Measurements from ENCODE around the gene COL5A1.
A peak's percentile ranks its signal among the peaks of the same experiment; 100 is the strongest.

Gene COL5A1

GRCh38 chr9:134641173-134641989 is at the start of gene COL5A1:
COL5A1 (plus strand) TSS chr9:134641803; CDS start chr9:134642188, 385 bp downstream.
- DNase-seq (ENCODE audit: low read depth in 1 of 2, low spot score in 1 of 2) = peak in 1 of 2 donors; percentile 11

- DNase-seq (ENCODE audit: low read depth in 1 of 2, low spot score in 1 of 2) = no peak
These were observed 49.4 kb upstream of the COL5A1 start for GRCh38 chr9:134592018-134592818.

- DNase-seq (ENCODE audit: low read depth in 1 of 2, low spot score in 1 of 2) = no peak
These were observed 48.8 kb upstream of the COL5A1 start for GRCh38 chr9:134592819-134593200.

DNA sequence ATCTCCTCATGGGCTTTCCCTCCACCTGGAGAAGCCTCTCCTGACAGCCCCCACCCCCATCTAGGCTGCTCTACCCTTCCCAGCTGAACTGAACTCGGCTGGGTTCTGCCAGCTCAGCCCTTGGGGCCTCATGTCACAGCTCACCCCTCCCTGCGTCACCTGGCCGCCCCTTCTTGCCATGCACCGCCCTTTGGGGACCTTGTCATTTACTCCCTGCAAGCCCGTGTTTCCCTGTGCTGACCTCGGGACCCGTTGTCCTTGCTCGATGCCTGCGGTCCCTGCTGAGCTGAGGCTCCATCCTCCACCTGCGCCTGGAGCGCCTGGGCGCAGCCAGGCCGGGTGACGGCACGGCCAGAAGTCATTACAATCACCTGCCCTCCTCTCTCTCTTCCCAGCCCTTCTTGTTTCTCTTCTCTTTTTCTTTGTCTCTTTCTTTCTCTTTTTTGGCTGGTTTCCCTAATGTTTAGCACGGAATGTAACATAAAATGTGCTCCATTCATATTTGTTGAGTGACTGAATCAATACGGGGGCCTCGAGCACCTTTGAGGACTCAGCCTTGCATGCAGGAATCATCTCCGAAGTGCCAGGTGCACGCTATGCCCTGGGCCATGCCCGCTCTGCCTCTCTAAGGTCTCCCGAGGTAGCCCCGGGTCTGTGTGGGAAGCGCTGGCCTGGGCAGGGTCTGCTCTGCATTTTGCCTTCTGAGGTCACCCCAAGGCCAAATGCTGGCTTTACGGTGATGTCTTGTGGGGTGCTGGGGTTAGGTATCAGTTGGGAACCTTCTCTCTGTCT is 48.1 kb upstream of the COL5A1 start:
- DNase-seq (ENCODE audit: low read depth in 1 of 2, low spot score in 1 of 2) = no peak

- DNase-seq (ENCODE audit: low read depth in 1 of 2, low spot score in 1 of 2) = no peak
These were observed 47.3 kb upstream of the COL5A1 start for GRCh38 chr9:134594078-134594941.

- no peak for DNase-seq (ENCODE audit: low read depth in 1 of 2, low spot score in 1 of 2)
These were observed 46.6 kb upstream of the COL5A1 start for GRCh38 chr9:134595014-134595413.

DNA sequence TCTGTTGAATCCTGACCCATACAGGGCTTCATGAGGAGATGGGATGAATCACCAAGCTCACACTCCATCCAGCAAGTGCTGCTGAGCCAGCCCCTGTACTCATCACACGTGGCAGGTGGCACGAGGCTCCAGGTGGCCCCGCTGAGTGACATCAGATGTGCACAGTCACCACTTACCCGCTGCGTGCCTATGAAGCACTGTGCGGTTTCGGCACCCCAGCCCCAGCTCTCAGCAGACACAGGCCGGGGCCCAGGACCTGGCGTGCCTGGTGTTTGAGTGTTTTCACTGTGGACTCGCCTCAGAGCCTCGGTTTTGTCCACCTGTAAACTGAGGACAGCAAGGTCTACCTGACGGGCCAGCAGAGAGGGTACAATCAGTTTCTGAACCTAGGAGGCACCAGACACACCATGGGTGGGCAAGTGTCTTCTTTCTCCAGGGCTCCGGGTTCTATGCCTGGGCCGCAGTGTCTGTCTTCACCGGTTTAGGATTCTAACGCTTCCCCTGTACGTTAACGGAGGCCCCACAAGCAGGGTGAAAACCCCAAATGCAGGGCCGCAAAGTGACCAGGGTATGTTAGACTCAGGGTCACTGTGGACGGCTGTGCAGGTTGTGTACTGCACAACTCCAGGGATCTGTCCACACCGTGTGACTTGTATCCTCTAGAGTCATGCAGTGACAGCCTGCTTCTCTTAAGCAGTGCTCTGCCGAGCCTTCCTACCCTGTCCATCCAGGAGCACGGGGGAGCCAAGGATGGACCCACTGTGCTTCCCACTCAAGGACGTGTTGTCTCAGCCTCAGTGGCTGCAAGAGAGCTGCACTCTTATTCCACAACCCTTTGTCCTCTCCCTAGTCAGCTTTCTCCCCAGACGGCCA is 44.3 kb upstream of the COL5A1 start:
- DNase-seq (ENCODE audit: low read depth in 1 of 2, low spot score in 1 of 2) = no peak

- no peak for DNase-seq (ENCODE audit: low read depth in 1 of 2, low spot score in 1 of 2)
These were observed 43.4 kb upstream of the COL5A1 start for GRCh38 chr9:134597957-134598883.

- DNase-seq (ENCODE audit: low read depth in 1 of 2, low spot score in 1 of 2) = no peak
These were observed 42.7 kb upstream of the COL5A1 start for GRCh38 chr9:134598884-134599245.

DNA sequence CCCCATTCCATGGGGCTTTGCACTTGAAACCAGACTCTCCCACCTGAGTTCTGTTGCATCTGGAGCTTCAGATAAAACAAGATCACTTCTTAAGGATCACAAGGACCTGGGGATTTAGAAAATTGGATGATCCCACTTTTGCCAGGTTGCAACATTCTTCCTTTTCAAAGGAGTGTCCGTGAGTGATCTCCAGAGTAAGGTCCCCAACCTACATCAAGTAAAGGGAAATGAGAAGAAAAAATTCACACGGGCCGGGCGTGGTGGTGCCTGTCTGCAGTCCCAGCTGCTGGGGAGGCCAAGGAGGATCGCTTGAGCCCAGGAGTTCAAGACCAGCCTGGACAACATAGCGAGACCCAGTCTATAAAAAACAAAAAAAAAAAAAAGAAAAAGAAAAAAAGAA is 41.2 kb upstream of the COL5A1 start:
- no peak for DNase-seq (ENCODE audit: low read depth in 1 of 2, low spot score in 1 of 2)

DNA sequence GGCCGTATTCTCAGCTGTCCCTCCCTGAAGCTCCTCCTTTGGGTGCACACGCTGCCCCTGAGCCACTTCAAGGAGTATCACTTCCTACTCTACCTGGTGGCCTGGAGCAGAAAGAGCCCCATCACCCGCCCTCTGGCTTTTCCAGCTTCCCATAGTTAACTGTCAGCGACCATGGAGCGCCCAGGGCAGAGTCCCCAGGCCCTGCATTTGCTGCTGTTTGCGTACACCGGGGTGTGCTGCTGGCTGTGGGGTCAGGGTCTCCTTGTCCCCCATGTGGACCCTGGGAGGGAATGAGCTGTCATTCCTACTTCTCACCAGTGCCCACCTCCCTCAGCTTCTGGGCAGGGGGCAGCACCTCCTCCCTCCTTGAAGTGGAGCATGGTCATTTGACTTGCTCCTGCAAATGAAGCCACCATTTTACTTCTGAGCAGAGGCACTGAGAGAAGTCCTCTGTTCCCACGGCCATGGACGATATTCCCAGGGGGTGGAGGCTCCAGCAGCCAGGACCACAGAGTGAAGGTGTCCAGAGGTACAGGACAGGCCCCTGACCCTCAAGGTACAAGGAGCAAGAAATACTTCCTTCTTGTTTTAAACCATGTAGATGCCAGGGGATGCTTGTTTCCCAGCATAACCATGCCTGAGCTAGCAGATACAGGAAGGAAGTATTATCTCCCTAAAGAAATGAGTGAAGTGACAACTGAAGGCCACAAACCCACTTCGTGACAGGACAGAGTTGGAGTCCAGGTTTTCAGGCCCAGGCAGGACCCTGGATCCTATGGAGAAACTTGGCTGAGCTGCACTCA is 40.6 kb upstream of the COL5A1 start:
- DNase-seq (ENCODE audit: low read depth in 1 of 2, low spot score in 1 of 2) = no peak

- DNase-seq (ENCODE audit: low read depth in 1 of 2, low spot score in 1 of 2) = no peak
These were observed 39.8 kb upstream of the COL5A1 start for GRCh38 chr9:134601764-134602163.

- DNase-seq (ENCODE audit: low read depth in 1 of 2, low spot score in 1 of 2) = no peak
These were observed 38.8 kb upstream of the COL5A1 start for GRCh38 chr9:134602547-134603362.

- no peak for DNase-seq (ENCODE audit: low read depth in 1 of 2, low spot score in 1 of 2)
These were observed 36.8 kb upstream of the COL5A1 start for GRCh38 chr9:134604834-134605233.

DNA sequence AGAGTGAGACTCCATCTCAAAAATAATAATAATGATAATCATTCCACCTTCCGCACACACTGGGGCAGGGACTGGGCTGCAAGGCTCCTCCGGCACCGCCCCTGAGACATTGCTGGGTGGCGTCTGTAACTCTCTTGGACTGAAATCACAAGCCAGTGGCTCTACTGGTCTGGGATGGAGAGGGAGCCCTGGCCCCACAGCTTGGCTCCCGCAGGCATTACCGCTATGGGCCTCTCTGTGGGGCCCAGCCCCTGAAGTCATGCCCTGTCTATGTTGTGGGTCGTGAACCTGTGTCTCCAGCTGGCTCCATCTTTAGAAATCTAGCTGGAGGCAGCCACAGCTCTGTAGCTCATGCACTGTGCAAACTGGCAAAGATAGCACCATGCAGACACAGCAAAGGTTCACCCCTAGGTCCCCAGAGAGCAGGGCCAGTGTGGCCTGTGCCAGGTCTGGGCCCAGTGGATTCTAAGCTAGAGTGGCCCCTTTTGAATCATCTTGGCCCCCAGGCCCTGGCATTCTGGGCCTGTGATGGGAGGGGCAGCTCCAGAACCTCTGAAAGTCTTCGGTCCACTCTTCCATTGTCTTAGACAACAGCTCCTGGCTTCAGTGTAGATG is 36.1 kb upstream of the COL5A1 start:
- no peak for DNase-seq (ENCODE audit: low read depth in 1 of 2, low spot score in 1 of 2)

DNA sequence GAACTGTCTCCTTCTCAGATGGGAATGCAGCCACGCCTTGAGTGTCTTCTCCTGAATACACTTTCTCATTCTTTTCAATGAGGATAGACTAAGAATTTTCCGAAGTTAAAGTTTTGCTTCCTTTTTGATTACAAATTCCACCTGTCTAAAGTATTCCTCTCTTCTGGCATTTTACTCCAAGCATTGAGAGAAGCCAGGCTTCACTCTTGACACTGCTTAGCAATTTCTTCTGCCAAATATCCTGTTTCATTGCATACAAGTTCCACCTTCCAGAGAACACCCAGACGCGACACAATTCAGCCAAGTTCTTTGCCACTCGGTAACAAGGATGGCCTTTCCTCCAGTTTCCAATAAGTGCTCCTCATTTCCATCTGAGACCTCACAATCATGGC is 35.6 kb upstream of the COL5A1 start:
- DNase-seq (ENCODE audit: low read depth in 1 of 2, low spot score in 1 of 2) = no peak
